Erythroblast (primary cell): Measurements from ENCODE around the gene MYO1H.

Experiments
- GATA1 ChIP-seq: IDR thresholded peaks from 2 replicates; pipeline ENCODE4 v1.6.1; 2011; ENCODE audit warnings: low read depth, mild to moderate bottlenecking, control low read depth, low read length, moderate library complexity
- POLR2A ChIP-seq: IDR thresholded peaks from 2 replicates; pipeline ENCODE4 v1.6.1; 2011; ENCODE audit warnings: mild to moderate bottlenecking, low read length

GRCh38 chr12:109421355-109422087, 73.8 kb downstream of the MYO1H start:
- TF ChIP-seq POLR2A (no peak), GATA1 (no peak)
